PC-9 (cell line): Measurements from ENCODE around the gene GPR176. TPM values are rescaled to one million over a fixed set of nuclear protein-coding genes. Genes with fewer than 3 reads are reported as not detected.

Experiments used
- BruUV-seq: library from RNA; stranded (reverse); fragments of 400-500 nt; replicated peaks from 2 replicates; lab custom pipeline; 2021; lab: Mats Ljungman, UMichigan
- CTCF ChIA-PET: fragments of 300-600 bp; sonication (Branson Sonifier 250); formaldehyde crosslinking; loops from one replicate; lab custom pipeline; 2022; ENCODE audit warnings: antibody characterized with exemption; lab: Charles Lee
- POLR2A ChIA-PET: fragments of 300-600 bp; sonication (Branson Sonifier 250); formaldehyde crosslinking; loops from one replicate; lab custom pipeline; 2022; ENCODE audit warnings: antibody characterized with exemption; ENCODE audit not compliant: unreplicated experiment; lab: Charles Lee
- DNase-seq, 2 experiments: peaks; one replicate each; pipeline versions ENCODE4 v3.0.0 to v3.0.0-alpha.2; 2015 to 2022; ENCODE audit warnings: mixed read lengths in 1 of 2
- H2AFZ ChIP-seq: fragments of 200-600 bp; sonication (generic); 2 replicates; pipeline ENCODE4 v1.8.1; 2017; ENCODE audit warnings: antibody characterized with exemption
- H3F3A ChIP-seq: fragments of 200-600 bp; sonication (generic); 2 replicates; pipeline ENCODE4 v1.8.1; 2017; ENCODE audit warnings: antibody characterized with exemption, mild to moderate bottlenecking, low read depth; ENCODE audit not compliant: insufficient read depth
- H3K27ac ChIP-seq: fragments of 200-600 bp; sonication (generic); 2 replicates; pipeline ENCODE4 v1.6.1; 2016; ENCODE audit warnings: mixed run types
- H3K27me3 ChIP-seq: fragments of 200-600 bp; sonication (generic); 2 replicates; pipeline ENCODE4 v1.6.1; 2016; ENCODE audit warnings: low read depth, mixed run types; ENCODE audit not compliant: insufficient read depth
- H3K36me3 ChIP-seq: fragments of 200-600 bp; sonication (generic); 2 replicates; pipeline ENCODE4 v1.6.1; 2016; ENCODE audit warnings: low read depth, mixed run types
- H3K4me1 ChIP-seq: fragments of 200-600 bp; sonication (generic); replicated peaks from 2 replicates; pipeline ENCODE4 v1.6.1; 2016; ENCODE audit warnings: mixed run types; ENCODE audit not compliant: insufficient read depth
- H3K4me2 ChIP-seq: fragments of 200-600 bp; sonication (generic); 2 replicates; pipeline ENCODE4 v1.6.1; 2017; ENCODE audit warnings: mixed run types
- H3K4me3 ChIP-seq: fragments of 200-600 bp; sonication (generic); 2 replicates; pipeline ENCODE4 v1.6.1; 2016; ENCODE audit warnings: mixed run types
- H3K79me2 ChIP-seq: fragments of 200-600 bp; sonication (generic); 2 replicates; pipeline ENCODE4 v1.6.1; 2017; ENCODE audit warnings: low read depth, mixed run types
- H3K9me2 ChIP-seq: fragments of 200-600 bp; sonication (generic); 2 replicates; pipeline ENCODE4 v1.8.1; 2017; ENCODE audit warnings: mild to moderate bottlenecking; ENCODE audit not compliant: insufficient read depth
- H3K9me3 ChIP-seq: fragments of 200-600 bp; sonication (generic); 2 replicates; pipeline ENCODE4 v1.8.1; 2016; ENCODE audit warnings: low read depth; ENCODE audit not compliant: insufficient read depth
- H4K20me1 ChIP-seq: fragments of 200-600 bp; sonication (generic); 2 replicates; pipeline ENCODE4 v1.8.1; 2017; ENCODE audit not compliant: insufficient read depth
- EZH2 ChIP-seq: fragments of 200-600 bp; sonication (generic); IDR thresholded peaks from 2 replicates; pipeline ENCODE4 v1.8.0; 2017; ENCODE audit warnings: antibody characterized with exemption, low read depth
- intact Hi-C: fragments of 100-400 bp; cut with micrococcal nuclease; formaldehyde crosslinking; loops from one replicate; pipeline ENCODE4 v1.10.0; 2022; ENCODE audit not compliant: unreplicated experiment
- total RNA-seq: library from RNA; stranded (reverse); gene quantifications from 2 replicates; pipeline ENCODE4 v1.2.3, GENCODE V29; 2021
- TF ChIP-seq, protein P1 (sequence below): fragments of 200-600 bp; sonication (generic); conservative IDR thresholded peaks from 2 replicates; pipeline ENCODE4 v1.6.1; 2017; ENCODE audit warnings: mixed run types, antibody characterized with exemption, mild to moderate bottlenecking, moderate library complexity

Gene GPR176
- total RNA-seq, 1 experiment from 2014 or later = 4.7 TPM

DNA sequence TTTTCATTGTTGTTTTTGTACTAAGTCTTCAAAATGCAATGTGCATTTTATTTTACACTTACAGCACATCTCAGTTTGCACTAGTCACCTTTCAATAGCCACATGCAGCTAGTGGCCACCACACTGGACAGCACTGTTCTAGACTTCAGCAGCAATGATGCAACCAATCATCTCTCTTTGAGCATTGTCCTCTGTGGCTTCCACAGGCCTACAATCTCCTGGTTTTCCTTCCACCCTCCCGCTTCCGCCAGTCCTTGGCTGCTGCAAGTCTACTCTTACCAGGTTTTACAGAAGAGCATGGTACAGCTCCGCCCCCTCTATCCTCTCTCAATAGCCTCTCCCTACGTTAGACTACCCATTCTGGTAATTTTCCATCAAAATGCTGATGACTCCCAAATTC lies 112.3 kb downstream of the GPR176 start:
- Histone ChIP-seq H3K27ac (no peak overlapping the region), H3F3A (no peaks in the 10 kb centered on the region), H3K9me3 (no peaks in the 10 kb centered on the region), H3K36me3 (no peaks in the 10 kb centered on the region), H3K9me2 (no peaks in the 10 kb centered on the region), H4K20me1 (no peaks in the 10 kb centered on the region), H2AFZ (no peak overlapping the region), H3K4me2 (no peak overlapping the region), H3K79me2 (no peaks in the 10 kb centered on the region), H3K27me3 (no peaks in the 10 kb centered on the region), H3K4me3 (no peak overlapping the region), H3K4me1 (0 out of 2 replicates have a peak, but pooled peaks cover 4% of the 10 kb centered on the region)
- POLR2A ChIA-PET = no interaction called here
- CTCF ChIA-PET = no interaction called here
- no peak for DNase-seq
- BruUV-seq = no TSS peak
- TF ChIP-seq EZH2 = no peak
- TF ChIP-seq, protein P1, sequence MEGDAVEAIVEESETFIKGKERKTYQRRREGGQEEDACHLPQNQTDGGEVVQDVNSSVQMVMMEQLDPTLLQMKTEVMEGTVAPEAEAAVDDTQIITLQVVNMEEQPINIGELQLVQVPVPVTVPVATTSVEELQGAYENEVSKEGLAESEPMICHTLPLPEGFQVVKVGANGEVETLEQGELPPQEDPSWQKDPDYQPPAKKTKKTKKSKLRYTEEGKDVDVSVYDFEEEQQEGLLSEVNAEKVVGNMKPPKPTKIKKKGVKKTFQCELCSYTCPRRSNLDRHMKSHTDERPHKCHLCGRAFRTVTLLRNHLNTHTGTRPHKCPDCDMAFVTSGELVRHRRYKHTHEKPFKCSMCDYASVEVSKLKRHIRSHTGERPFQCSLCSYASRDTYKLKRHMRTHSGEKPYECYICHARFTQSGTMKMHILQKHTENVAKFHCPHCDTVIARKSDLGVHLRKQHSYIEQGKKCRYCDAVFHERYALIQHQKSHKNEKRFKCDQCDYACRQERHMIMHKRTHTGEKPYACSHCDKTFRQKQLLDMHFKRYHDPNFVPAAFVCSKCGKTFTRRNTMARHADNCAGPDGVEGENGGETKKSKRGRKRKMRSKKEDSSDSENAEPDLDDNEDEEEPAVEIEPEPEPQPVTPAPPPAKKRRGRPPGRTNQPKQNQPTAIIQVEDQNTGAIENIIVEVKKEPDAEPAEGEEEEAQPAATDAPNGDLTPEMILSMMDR = no peak
- intact Hi-C loops = no loop called here

DNA sequence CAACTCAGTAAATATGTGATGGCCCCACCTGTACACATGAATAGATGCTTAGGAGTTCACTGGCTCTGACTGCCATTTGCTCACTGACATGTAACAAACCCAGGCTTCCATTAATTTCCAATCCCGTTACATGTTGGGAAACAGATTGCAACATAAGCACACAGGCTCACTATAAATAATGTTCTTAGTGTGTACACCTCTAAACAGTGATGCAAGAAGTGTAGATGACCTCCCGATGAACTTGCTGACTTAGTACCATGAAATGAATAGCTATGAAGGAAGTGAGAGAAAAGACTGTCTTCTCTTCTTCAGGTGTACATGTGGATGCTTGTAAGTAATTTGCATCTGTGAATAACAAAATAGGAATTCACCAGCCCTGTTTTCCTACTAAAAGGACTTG lies 116.0 kb downstream of the GPR176 start:
- Histone ChIP-seq H2AFZ (no peak overlapping the region), H3K27me3 (no peaks in the 10 kb centered on the region), H3K9me3 (no peaks in the 10 kb centered on the region), H4K20me1 (no peaks in the 10 kb centered on the region), H3K9me2 (no peaks in the 10 kb centered on the region), H3K27ac (no peak overlapping the region), H3K4me3 (no peak overlapping the region), H3K36me3 (no peaks in the 10 kb centered on the region), H3F3A (no peaks in the 10 kb centered on the region), H3K79me2 (no peaks in the 10 kb centered on the region), H3K4me1 (0 out of 2 replicates have a peak, but pooled peaks cover 4% of the 10 kb centered on the region), H3K4me2 (no peak overlapping the region)
- TF ChIP-seq, protein P1 = no peak
- no peak for TF ChIP-seq EZH2
- BruUV-seq = no TSS peak
- ChIA-PET CTCF (no interaction called here), POLR2A (no interaction called here)
- no peak for DNase-seq
- intact Hi-C loops = no loop called here

DNA sequence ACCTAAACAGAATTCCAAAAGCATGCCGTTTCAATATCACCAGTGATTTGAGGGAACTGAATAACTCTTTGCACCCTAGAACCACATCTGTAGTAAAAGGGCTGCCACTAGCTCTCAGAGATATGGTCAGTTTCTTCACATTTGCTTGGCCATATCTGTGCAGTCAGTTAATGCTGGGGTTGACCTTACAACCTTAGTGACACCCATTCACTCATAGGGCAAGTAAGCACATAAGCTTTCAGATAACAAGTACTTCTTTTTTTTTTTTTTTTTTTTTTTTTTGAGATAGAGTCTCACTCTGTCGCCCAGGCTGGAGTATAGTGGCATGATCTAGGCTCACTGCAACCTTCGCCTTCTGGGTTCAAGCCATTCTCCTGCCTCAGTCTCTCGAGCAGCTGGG lies 117.0 kb downstream of the GPR176 start:
- Histone ChIP-seq H3K27me3 (no peaks in the 10 kb centered on the region), H3K9me3 (no peaks in the 10 kb centered on the region), H3K4me2 (no peak overlapping the region), H3K4me3 (no peak overlapping the region), H3K79me2 (no peaks in the 10 kb centered on the region), H3K4me1 (0 out of 2 replicates have a peak, but pooled peaks cover 4% of the 10 kb centered on the region), H3K9me2 (no peaks in the 10 kb centered on the region), H3F3A (no peaks in the 10 kb centered on the region), H4K20me1 (no peaks in the 10 kb centered on the region), H3K27ac (no peak overlapping the region), H3K36me3 (no peaks in the 10 kb centered on the region), H2AFZ (no peak overlapping the region)
- BruUV-seq = no TSS peak
- intact Hi-C loops = no loop called here
- TF ChIP-seq, protein P1 = no peak
- no peak for TF ChIP-seq EZH2
- POLR2A ChIA-PET = no interaction called here
- CTCF ChIA-PET = no interaction called here
- no peak for DNase-seq
